ENCODE measurements around the gene ERICH2. TPM values are rescaled to one million over a fixed set of nuclear protein-coding genes. Genes with fewer than 3 reads are reported as not detected.

The ERICH2 gene
- total RNA-seq, 1 donor from 2014 or later: not detected

- DNase-seq (ENCODE audit: extremely low spot score in 2 of 2): no peak
- Histone ChIP-seq H3K4me3 (no peak overlapping the region), H3K27ac (no peak overlapping the region), H3K36me3 (no peaks in the 10 kb centered on the region), H3K4me1 (peaks cover 10% of the 10 kb centered on the region), H3K9me3 (no peaks in the 10 kb centered on the region), H3K27me3 (peaks cover 5% of the 10 kb centered on the region)
- no peak for TF ChIP-seq POLR2AphosphoS5 (IDR thresholded peaks at IDR 0.05; ENCODE audit: insufficient read depth in 1 of 2, low read depth in 1 of 2)
- TF ChIP-seq, protein P1, sequence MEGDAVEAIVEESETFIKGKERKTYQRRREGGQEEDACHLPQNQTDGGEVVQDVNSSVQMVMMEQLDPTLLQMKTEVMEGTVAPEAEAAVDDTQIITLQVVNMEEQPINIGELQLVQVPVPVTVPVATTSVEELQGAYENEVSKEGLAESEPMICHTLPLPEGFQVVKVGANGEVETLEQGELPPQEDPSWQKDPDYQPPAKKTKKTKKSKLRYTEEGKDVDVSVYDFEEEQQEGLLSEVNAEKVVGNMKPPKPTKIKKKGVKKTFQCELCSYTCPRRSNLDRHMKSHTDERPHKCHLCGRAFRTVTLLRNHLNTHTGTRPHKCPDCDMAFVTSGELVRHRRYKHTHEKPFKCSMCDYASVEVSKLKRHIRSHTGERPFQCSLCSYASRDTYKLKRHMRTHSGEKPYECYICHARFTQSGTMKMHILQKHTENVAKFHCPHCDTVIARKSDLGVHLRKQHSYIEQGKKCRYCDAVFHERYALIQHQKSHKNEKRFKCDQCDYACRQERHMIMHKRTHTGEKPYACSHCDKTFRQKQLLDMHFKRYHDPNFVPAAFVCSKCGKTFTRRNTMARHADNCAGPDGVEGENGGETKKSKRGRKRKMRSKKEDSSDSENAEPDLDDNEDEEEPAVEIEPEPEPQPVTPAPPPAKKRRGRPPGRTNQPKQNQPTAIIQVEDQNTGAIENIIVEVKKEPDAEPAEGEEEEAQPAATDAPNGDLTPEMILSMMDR (IDR thresholded peaks at IDR 0.05): no peak
- TF ChIP-seq POLR2A (IDR thresholded peaks at IDR 0.05): no peak
- intact Hi-C loops (cut with DNase I): no loop called here
These were observed 57.8 kb downstream of the ERICH2 start for GRCh38 chr2:170827841-170828532.

DNA sequence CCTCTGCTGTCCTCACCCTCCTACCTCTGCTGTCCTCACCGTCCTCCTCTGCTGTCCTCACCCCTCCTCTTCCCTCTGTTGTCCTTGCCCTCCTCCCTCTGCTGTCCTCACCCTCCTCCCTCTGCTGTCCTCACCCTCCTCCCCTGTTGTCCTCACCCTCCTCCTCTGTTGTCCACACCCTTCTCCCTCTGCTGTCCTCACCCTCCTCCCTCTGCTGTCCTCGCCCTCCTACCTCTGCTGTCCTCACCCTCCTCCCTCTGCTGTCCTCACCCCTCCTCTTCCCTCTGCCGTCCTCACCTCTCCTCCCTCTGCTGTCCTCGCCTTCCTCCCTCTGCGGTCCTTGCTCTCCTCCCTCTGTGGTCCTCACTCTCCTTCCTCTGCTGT, 58.3 kb downstream of the ERICH2 start:
- TF ChIP-seq, protein P1 (IDR thresholded peaks at IDR 0.05): no peak
- TF ChIP-seq POLR2AphosphoS5 (IDR thresholded peaks at IDR 0.05; ENCODE audit: insufficient read depth in 1 of 2, low read depth in 1 of 2): no peak
- no peak for TF ChIP-seq POLR2A (IDR thresholded peaks at IDR 0.05)
- no peak overlapping the region for H3K4me3 ChIP-seq
- no peak overlapping the region for H3K27ac ChIP-seq
- DNase-seq (ENCODE audit: extremely low spot score in 2 of 2): no peak
- H3K27me3 ChIP-seq: peaks cover 3% of the 10 kb centered on the region
- H3K36me3 ChIP-seq: no peaks in the 10 kb centered on the region
- intact Hi-C loops (cut with DNase I): no loop called here
- H3K4me1 ChIP-seq: peaks cover 5% of the 10 kb centered on the region
- H3K9me3 ChIP-seq: no peaks in the 10 kb centered on the region

DNA sequence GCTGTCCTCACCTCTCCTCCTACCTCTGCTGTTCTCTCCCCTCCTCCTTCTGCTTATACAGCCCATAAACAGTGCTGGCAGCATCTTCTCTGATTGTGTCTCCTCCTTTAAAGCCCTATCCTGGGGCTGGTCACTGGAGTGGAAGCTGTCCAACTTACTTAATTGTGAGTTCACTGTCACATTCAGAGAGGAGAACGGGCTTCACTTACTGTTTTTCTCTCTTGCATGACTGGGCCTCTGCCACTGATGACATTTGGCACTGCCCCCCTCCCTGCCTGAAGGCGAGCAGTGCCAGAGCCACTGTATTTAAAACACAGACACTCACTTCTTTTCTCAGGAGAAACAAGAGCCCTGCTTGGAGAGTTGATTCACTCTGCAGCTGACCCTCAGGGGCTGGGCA, 58.9 kb downstream of the ERICH2 start:
- Histone ChIP-seq H3K27me3 (no peaks in the 10 kb centered on the region), H3K9me3 (no peaks in the 10 kb centered on the region), H3K27ac (no peak overlapping the region), H3K4me1 (no peaks in the 10 kb centered on the region), H3K36me3 (no peaks in the 10 kb centered on the region), H3K4me3 (no peak overlapping the region)
- no peak for DNase-seq (ENCODE audit: extremely low spot score in 2 of 2)
- intact Hi-C loops (cut with DNase I): no loop called here
- TF ChIP-seq POLR2AphosphoS5 (IDR thresholded peaks at IDR 0.05; ENCODE audit: insufficient read depth in 1 of 2, low read depth in 1 of 2): no peak
- TF ChIP-seq, protein P1 (IDR thresholded peaks at IDR 0.05): no peak
- TF ChIP-seq POLR2A (IDR thresholded peaks at IDR 0.05): no peak

GRCh38 chr2:170830166-170830565, 60.0 kb downstream of the ERICH2 start:
- Histone ChIP-seq H3K27ac (no peak overlapping the region), H3K9me3 (no peaks in the 10 kb centered on the region), H3K36me3 (no peaks in the 10 kb centered on the region), H3K27me3 (no peaks in the 10 kb centered on the region), H3K4me3 (no peak overlapping the region), H3K4me1 (no peaks in the 10 kb centered on the region)
- TF ChIP-seq POLR2A (IDR thresholded peaks at IDR 0.05) (no peak), POLR2AphosphoS5 (IDR thresholded peaks at IDR 0.05; ENCODE audit: insufficient read depth in 1 of 2, low read depth in 1 of 2) (no peak)
- TF ChIP-seq, protein P1 (IDR thresholded peaks at IDR 0.05): no peak
- intact Hi-C loops (cut with DNase I): no loop called here
- no peak for DNase-seq (ENCODE audit: extremely low spot score in 2 of 2)

GRCh38 chr2:170831115-170831514, 60.9 kb downstream of the ERICH2 start:
- TF ChIP-seq, protein P1 (IDR thresholded peaks at IDR 0.05): no peak
- TF ChIP-seq POLR2AphosphoS5 (IDR thresholded peaks at IDR 0.05; ENCODE audit: insufficient read depth in 1 of 2, low read depth in 1 of 2) (no peak), POLR2A (IDR thresholded peaks at IDR 0.05) (no peak)
- intact Hi-C loops (cut with DNase I): no loop called here
- Histone ChIP-seq H3K27ac (no peak overlapping the region), H3K36me3 (no peaks in the 10 kb centered on the region), H3K9me3 (no peaks in the 10 kb centered on the region), H3K4me1 (no peaks in the 10 kb centered on the region), H3K4me3 (no peak overlapping the region), H3K27me3 (no peaks in the 10 kb centered on the region)
- DNase-seq (ENCODE audit: extremely low spot score in 2 of 2): no peak
